GM12878 (cell line): ENCODE data around the gene OSBPL3. TPM values are rescaled to one million over a fixed set of nuclear protein-coding genes. Genes with fewer than 3 reads are reported as not detected.

Experiments used
- ATAC-seq: fragments of 200-7000 bp; cut with Tn5 transposase; 3 replicates; pipeline ENCODE4 v1.9.1; 2020; ENCODE audit warnings: mild to moderate bottlenecking, moderate library complexity
- BruUV-seq: library from RNA; stranded (reverse); fragments of 400-500 nt; replicated peaks from 2 replicates; lab custom pipeline; 2021; lab: Mats Ljungman, UMichigan
- CTCF ChIA-PET: fragments of 300-600 bp; sonication (Branson Sonifier 250); formaldehyde crosslinking; extraction: SDS; loops from one replicate; lab custom pipeline; 2021; ENCODE audit warnings: inconsistent platforms; lab: Yijun Ruan, JAX
- POLR2A ChIA-PET: fragments of 350-600 bp; formaldehyde crosslinking; extraction: SDS; loops from one replicate; lab custom pipeline; 2021; ENCODE audit warnings: inconsistent platforms; lab: Charles Lee
- RAD21 ChIA-PET: fragments of 300-600 bp; sonication (Branson Sonifier 250); formaldehyde crosslinking; loops from one replicate; lab custom pipeline; 2023; ENCODE audit warnings: antibody characterized with exemption; ENCODE audit not compliant: unreplicated experiment; lab: Charles Lee
- SMC1A ChIA-PET: fragments of 300-600 bp; sonication (Branson Sonifier 250); formaldehyde crosslinking; loops from one replicate; lab custom pipeline; 2023; ENCODE audit not compliant: unreplicated experiment, uncharacterized antibody; lab: Charles Lee
- DNase-seq: peaks from one replicate; pipeline ENCODE4 v3.0.0-alpha.2; 2011; ENCODE audit warnings: low read depth, low spot score
- FAIRE-seq: peaks from 3 replicates; lab custom pipeline; 2011; peaks lifted over from hg19 to GRCh38; lab: Jason Lieb, UNC
- H2AFZ ChIP-seq: 2 replicates; pipeline ENCODE4 v1.6.0; 2011; ENCODE audit warnings: low read depth, low read length, control low read depth; ENCODE audit not compliant: control insufficient read depth
- H3K27ac ChIP-seq: 2 replicates; pipeline ENCODE4 v1.5.1; 2011; ENCODE audit warnings: control low read depth; ENCODE audit not compliant: control insufficient read depth, insufficient read depth
- H3K27me3 ChIP-seq, 2 experiments: replicated peaks in 1 of 2; 2 replicates each; pipeline versions ENCODE4 v1.6.0 to v1.6.1; 2011; ENCODE audit warnings: low read length in 1 of 2; ENCODE audit not compliant: control insufficient read depth in 2 of 2, insufficient read depth in 2 of 2
- H3K36me3 ChIP-seq, 2 experiments: 2 replicates each; pipeline ENCODE4 v1.5.1; 2011; ENCODE audit warnings: low read length in 1 of 2; ENCODE audit not compliant: control insufficient read depth in 2 of 2, insufficient read depth in 2 of 2
- H3K4me1 ChIP-seq: 2 replicates; pipeline ENCODE4 v1.6.1; 2011; ENCODE audit warnings: mild to moderate bottlenecking, low read length, moderate library complexity, mixed read lengths; ENCODE audit not compliant: control insufficient read depth, insufficient read depth
- H3K4me2 ChIP-seq: 2 replicates; pipeline ENCODE4 v1.6.0; 2011; ENCODE audit warnings: control low read depth; ENCODE audit not compliant: control insufficient read depth, insufficient read depth
- H3K4me3 ChIP-seq: fragments of 200-600 bp; sonication (generic); 2 replicates; pipeline ENCODE4 v1.5.1; 2016
- H3K79me2 ChIP-seq: 2 replicates; pipeline ENCODE4 v1.6.0; 2011; ENCODE audit warnings: low read length; ENCODE audit not compliant: control insufficient read depth, insufficient read depth
- H3K9ac ChIP-seq: 2 replicates; pipeline ENCODE4 v1.8.0; 2011; ENCODE audit warnings: low read length, control low read depth, mixed read lengths; ENCODE audit not compliant: control insufficient read depth, insufficient read depth
- H3K9me3 ChIP-seq: replicated peaks from 3 replicates; pipeline ENCODE4 v1.5.1; 2011; ENCODE audit warnings: mild to moderate bottlenecking, low read length; ENCODE audit not compliant: control insufficient read depth, insufficient read depth
- H4K20me1 ChIP-seq: 2 replicates; pipeline ENCODE4 v1.6.0; 2011; ENCODE audit not compliant: control insufficient read depth, insufficient read depth
- ASH2L ChIP-seq: fragments of 300-600, 200-600 bp; sonication (generic); IDR thresholded peaks from 2 replicates; pipeline ENCODE4 v1.6.1; 2017; ENCODE audit warnings: low read depth, mild to moderate bottlenecking, borderline replicate concordance
- CBFB ChIP-seq: IDR thresholded peaks from 2 replicates; pipeline ENCODE4 v1.6.1; 2016; ENCODE audit warnings: antibody characterized with exemption, low read depth
- CHD4 ChIP-seq: fragments of 200-600 bp; sonication (generic); IDR thresholded peaks from 2 replicates; pipeline ENCODE4 v1.6.1; 2016; ENCODE audit warnings: mild to moderate bottlenecking
- FOXK2 ChIP-seq: fragments of 450-650 bp; IDR thresholded peaks from 2 replicates; pipeline ENCODE4 v1.6.1; 2017; ENCODE audit warnings: mild to moderate bottlenecking, moderate library complexity
- GABPA ChIP-seq: IDR thresholded peaks from 2 replicates; pipeline ENCODE4 v1.6.1; 2014; ENCODE audit warnings: antibody characterized with exemption, low read depth, mild to moderate bottlenecking, inconsistent platforms
- NR2C1 ChIP-seq: fragments of 450-650 bp; IDR thresholded peaks from 2 replicates; pipeline ENCODE4 v1.6.1; 2017; ENCODE audit warnings: antibody characterized with exemption, mild to moderate bottlenecking, moderate library complexity
- NR2F1 ChIP-seq: fragments of 450-650 bp; conservative IDR thresholded peaks from 2 replicates; pipeline ENCODE4 v1.6.1; 2017; ENCODE audit warnings: mild to moderate bottlenecking
- PAX5 ChIP-seq: IDR thresholded peaks from 2 replicates; pipeline ENCODE4 v1.6.1; 2011; ENCODE audit warnings: low read depth, low read length, borderline replicate concordance
- POLR2AphosphoS5 ChIP-seq: IDR thresholded peaks from 2 replicates; pipeline ENCODE4 v1.6.1; 2011; ENCODE audit warnings: mild to moderate bottlenecking, low read length, inconsistent platforms
- SIX5 ChIP-seq: IDR thresholded peaks from 2 replicates; pipeline ENCODE4 v1.6.1; 2011; ENCODE audit warnings: mild to moderate bottlenecking, low read depth, low read length, moderate library complexity; ENCODE audit not compliant: severe bottlenecking
- SMARCA5 ChIP-seq: fragments of 450-650 bp; IDR thresholded peaks from 2 replicates; pipeline ENCODE4 v1.6.1; 2017; ENCODE audit warnings: mild to moderate bottlenecking
- SMC3 ChIP-seq: IDR thresholded peaks from 2 replicates; pipeline ENCODE4 v1.6.1; 2011; ENCODE audit warnings: low read length, improper control_type of control experiment, borderline replicate concordance
- ZBED1 ChIP-seq: IDR thresholded peaks from 2 replicates; pipeline ENCODE4 v1.6.1; 2016; ENCODE audit warnings: borderline replicate concordance
- ZNF217 ChIP-seq: fragments of 450-650 bp; IDR thresholded peaks from 2 replicates; pipeline ENCODE4 v1.6.1; 2017; ENCODE audit warnings: antibody characterized with exemption, mild to moderate bottlenecking
- WGBS: methylation state at CpG from one replicate; pipeline ENCODE4 v1.1.6; 2016; ENCODE audit warnings: low lambda C conversion rate; ENCODE audit not compliant: insufficient replicate concordance, insufficient coverage; ENCODE audit errors: missing lambda C conversion rate; 5-methylcytosine and 5-hydroxymethylcytosine counted together
- in situ Hi-C: fragments of 300-500 bp; cut with MboI; formaldehyde crosslinking; loops from 9 replicates; pipeline ENCODE4 v1.14.3; 2018; ENCODE audit warnings: mixed read lengths
- intact Hi-C: fragments of 100-400 bp; cut with micrococcal nuclease; formaldehyde crosslinking; loops from one replicate; pipeline ENCODE4 v1.14.2; 2022; ENCODE audit not compliant: unreplicated experiment
- polyA plus RNA-seq, 11 experiments: library from polyadenylated mRNA; depleted of rRNA in 4 of 11; unstranded in 6 of 11; stranded (reverse) in 5 of 11; fragments of >200 nt; fragmentation: Nextera tagmentation in 4 of 11; fragmentation: Illumina TruSeq in 1 of 11; extraction: Ambion mirVana in 4 of 11; extraction: Trizol in 1 of 11; gene quantifications; 1 replicate in 1 of 11; 2 replicates in 10 of 11; pipeline versions ENCODE4 v1.2.1 to v1.2.3, GENCODE V29; 2011 to 2016; ENCODE audit warnings: inconsistent platforms in 2 of 11, missing spikeins in 2 of 11, low read depth in 1 of 11
- total RNA-seq, 4 experiments: library from RNA; depleted of rRNA in 3 of 4; stranded (reverse); fragments of >200 nt in 3 of 4; fragmentation: Illumina TruSeq in 1 of 4; extraction: Trizol in 1 of 4; gene quantifications; 2 replicates each; pipeline versions ENCODE4 v1.2.1 to v1.2.3, GENCODE V29; 2013 to 2021
- TF ChIP-seq, protein P1 (sequence below): fragments of 450-650 bp; IDR thresholded peaks from 2 replicates; pipeline ENCODE4 v1.6.1; 2017; ENCODE audit warnings: borderline replicate concordance
- TF ChIP-seq, protein P2 (sequence below): fragments of 450-650 bp; IDR thresholded peaks from 2 replicates; pipeline ENCODE4 v1.6.1; 2017; ENCODE audit warnings: mild to moderate bottlenecking, low read depth, inconsistent platforms; ENCODE audit not compliant: poor library complexity, severe bottlenecking
- TF ChIP-seq, protein P3 (sequence below): IDR thresholded peaks from 2 replicates; pipeline ENCODE4 v1.6.1; 2012; ENCODE audit warnings: improper control_type of control experiment, low read depth, low read length; ENCODE audit not compliant: insufficient replicate concordance

The OSBPL3 gene
- total and polyA plus RNA-seq, 10 of the 15 experiments (the other 5 are each of a cell fraction or from before 2014, with no cell fraction given), result 6.1 to 46.6 (median 27.0) TPM

DNA sequence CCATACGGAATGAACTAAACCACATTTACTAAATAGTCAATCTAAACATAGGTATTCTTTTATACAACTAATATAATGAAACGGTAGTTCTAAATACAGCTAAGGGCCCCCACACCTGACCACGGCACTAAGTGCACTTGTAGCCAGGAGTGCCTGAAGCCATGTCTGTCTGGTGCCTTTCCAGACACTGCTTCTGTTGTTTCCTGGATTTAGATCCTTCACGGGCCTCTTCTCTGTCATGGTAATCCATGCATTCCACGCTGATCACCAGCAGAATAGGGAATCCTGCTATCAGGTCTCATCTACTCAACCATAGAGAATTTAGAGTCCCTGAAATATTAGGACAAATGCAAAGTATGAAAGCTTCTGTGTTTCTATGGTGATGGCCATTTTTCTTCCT, 37.8 kb downstream of the OSBPL3 start:
- H3K27me3 ChIP-seq, result no peaks in the 10 kb centered on the region
- no TSS peak for BruUV-seq
- no peak for TF ChIP-seq SMC3
- TF ChIP-seq, protein P1, sequence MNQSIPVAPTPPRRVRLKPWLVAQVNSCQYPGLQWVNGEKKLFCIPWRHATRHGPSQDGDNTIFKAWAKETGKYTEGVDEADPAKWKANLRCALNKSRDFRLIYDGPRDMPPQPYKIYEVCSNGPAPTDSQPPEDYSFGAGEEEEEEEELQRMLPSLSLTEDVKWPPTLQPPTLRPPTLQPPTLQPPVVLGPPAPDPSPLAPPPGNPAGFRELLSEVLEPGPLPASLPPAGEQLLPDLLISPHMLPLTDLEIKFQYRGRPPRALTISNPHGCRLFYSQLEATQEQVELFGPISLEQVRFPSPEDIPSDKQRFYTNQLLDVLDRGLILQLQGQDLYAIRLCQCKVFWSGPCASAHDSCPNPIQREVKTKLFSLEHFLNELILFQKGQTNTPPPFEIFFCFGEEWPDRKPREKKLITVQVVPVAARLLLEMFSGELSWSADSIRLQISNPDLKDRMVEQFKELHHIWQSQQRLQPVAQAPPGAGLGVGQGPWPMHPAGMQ, result no peak
- no peak for TF ChIP-seq ZNF217
- TF ChIP-seq PAX5, result no peak
- TF ChIP-seq, protein P2, sequence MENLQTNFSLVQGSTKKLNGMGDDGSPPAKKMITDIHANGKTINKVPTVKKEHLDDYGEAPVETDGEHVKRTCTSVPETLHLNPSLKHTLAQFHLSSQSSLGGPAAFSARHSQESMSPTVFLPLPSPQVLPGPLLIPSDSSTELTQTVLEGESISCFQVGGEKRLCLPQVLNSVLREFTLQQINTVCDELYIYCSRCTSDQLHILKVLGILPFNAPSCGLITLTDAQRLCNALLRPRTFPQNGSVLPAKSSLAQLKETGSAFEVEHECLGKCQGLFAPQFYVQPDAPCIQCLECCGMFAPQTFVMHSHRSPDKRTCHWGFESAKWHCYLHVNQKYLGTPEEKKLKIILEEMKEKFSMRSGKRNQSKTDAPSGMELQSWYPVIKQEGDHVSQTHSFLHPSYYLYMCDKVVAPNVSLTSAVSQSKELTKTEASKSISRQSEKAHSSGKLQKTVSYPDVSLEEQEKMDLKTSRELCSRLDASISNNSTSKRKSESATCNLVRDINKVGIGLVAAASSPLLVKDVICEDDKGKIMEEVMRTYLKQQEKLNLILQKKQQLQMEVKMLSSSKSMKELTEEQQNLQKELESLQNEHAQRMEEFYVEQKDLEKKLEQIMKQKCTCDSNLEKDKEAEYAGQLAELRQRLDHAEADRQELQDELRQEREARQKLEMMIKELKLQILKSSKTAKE, result no peak
- TF ChIP-seq NR2C1, result no peak
- TF ChIP-seq NR2F1, result no peak
- no peak for TF ChIP-seq SIX5
- TF ChIP-seq POLR2AphosphoS5, result no peak
- no peak for TF ChIP-seq ZBED1
- no peak for TF ChIP-seq CHD4
- TF ChIP-seq, protein P3, sequence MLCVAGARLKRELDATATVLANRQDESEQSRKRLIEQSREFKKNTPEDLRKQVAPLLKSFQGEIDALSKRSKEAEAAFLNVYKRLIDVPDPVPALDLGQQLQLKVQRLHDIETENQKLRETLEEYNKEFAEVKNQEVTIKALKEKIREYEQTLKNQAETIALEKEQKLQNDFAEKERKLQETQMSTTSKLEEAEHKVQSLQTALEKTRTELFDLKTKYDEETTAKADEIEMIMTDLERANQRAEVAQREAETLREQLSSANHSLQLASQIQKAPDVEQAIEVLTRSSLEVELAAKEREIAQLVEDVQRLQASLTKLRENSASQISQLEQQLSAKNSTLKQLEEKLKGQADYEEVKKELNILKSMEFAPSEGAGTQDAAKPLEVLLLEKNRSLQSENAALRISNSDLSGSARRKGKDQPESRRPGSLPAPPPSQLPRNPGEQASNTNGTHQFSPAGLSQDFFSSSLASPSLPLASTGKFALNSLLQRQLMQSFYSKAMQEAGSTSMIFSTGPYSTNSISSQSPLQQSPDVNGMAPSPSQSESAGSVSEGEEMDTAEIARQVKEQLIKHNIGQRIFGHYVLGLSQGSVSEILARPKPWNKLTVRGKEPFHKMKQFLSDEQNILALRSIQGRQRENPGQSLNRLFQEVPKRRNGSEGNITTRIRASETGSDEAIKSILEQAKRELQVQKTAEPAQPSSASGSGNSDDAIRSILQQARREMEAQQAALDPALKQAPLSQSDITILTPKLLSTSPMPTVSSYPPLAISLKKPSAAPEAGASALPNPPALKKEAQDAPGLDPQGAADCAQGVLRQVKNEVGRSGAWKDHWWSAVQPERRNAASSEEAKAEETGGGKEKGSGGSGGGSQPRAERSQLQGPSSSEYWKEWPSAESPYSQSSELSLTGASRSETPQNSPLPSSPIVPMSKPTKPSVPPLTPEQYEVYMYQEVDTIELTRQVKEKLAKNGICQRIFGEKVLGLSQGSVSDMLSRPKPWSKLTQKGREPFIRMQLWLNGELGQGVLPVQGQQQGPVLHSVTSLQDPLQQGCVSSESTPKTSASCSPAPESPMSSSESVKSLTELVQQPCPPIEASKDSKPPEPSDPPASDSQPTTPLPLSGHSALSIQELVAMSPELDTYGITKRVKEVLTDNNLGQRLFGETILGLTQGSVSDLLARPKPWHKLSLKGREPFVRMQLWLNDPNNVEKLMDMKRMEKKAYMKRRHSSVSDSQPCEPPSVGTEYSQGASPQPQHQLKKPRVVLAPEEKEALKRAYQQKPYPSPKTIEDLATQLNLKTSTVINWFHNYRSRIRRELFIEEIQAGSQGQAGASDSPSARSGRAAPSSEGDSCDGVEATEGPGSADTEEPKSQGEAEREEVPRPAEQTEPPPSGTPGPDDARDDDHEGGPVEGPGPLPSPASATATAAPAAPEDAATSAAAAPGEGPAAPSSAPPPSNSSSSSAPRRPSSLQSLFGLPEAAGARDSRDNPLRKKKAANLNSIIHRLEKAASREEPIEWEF, result no peak
- TF ChIP-seq FOXK2, result no peak
- TF ChIP-seq ASH2L, result no peak
- no peak for TF ChIP-seq CBFB
- TF ChIP-seq SMARCA5, result no peak
- no peak for TF ChIP-seq GABPA
- H3K79me2 ChIP-seq, result peaks cover 45% of the 10 kb centered on the region
- no peak for FAIRE-seq
- 68% methylated on average over 5 of the region's 5 CpGs for WGBS
- ChIA-PET CTCF (interaction anchor here (1.4 kb wide), 1 partner anchor 10 kb away, joined by 4 read pairs; no protein-coding TSS in a partner anchor), POLR2A (no interaction called here), RAD21 (interaction anchor here (0.7 kb wide), 1 partner anchor 42 kb away, joined by 3 read pairs; no protein-coding TSS in a partner anchor), SMC1A (interaction anchor here (1.2 to 2.1 kb wide), 2 partner anchors 16 to 31 kb away, joined by 4 to 6 read pairs; no protein-coding TSS in a partner anchor)
- H3K4me2 ChIP-seq, result no peak overlapping the region
- peaks cover 2% of the 10 kb centered on the region; the same call in 2 of the 3 replicates for H3K9me3 ChIP-seq
- H3K27ac ChIP-seq, result no peak overlapping the region
- no peak for DNase-seq
- in situ Hi-C loops (no loop called here), intact Hi-C loops (no loop called here)
- 0 out of 4 replicates have a peak, but pooled peaks cover 0 to 5% of the 10 kb centered on the region in 2 experiments for H3K36me3 ChIP-seq
- no peak overlapping the region for H3K4me3 ChIP-seq
- H3K4me1 ChIP-seq, result peaks cover 2% of the 10 kb centered on the region; the same call in 1 of the 2 replicates
- H4K20me1 ChIP-seq, result no peaks in the 10 kb centered on the region
- ATAC-seq, result no peak
- H3K9ac ChIP-seq, result no peak overlapping the region
- H2AFZ ChIP-seq, result no peak overlapping the region
